Body of pancreas (tissue), 4 donors: ENCODE measurements around the gene CHRNB4. TPM values are rescaled to one million over a fixed set of nuclear protein-coding genes. Genes with fewer than 3 reads are reported as not detected.

Source experiments
- ATAC-seq: fragments of 150-250 bp; one replicate; pipeline ENCODE4 v1.9.1; 2016
- DNase-seq, 4 donors: peaks; one replicate each; pipeline ENCODE4 v3.0.0-alpha.2; 2019
- H3K27ac ChIP-seq, 4 donors: fragments of 200-600 bp; sonication (generic); 1 replicate in 3 of 4; 2 replicates in 1 of 4; pipeline versions ENCODE4 v1.5.1 to v1.6.1; 2016 to 2019; ENCODE audit warnings: mild to moderate bottlenecking in 1 of 4, mixed read lengths in 1 of 4, moderate library complexity in 1 of 4
- H3K27me3 ChIP-seq, 2 donors: fragments of 200-600 bp; sonication (generic); one replicate each; pipeline ENCODE4 v1.6.0; 2016; ENCODE audit warnings: mild to moderate bottlenecking in 1 of 2
- H3K36me3 ChIP-seq, 2 donors: fragments of 200-600 bp; sonication (generic); replicated peaks in 1 of 2; 2 replicates each; pipeline ENCODE4 v1.5.1; 2016; ENCODE audit warnings: low read depth in 2 of 2; ENCODE audit not compliant: insufficient read depth in 1 of 2
- H3K4me1 ChIP-seq: fragments of 200-600 bp; sonication (generic); one replicate; pipeline ENCODE4 v1.6.0; 2016
- H3K4me3 ChIP-seq, 2 donors: fragments of 200-600 bp; sonication (generic); 1 replicate in 1 of 2; 2 replicates in 1 of 2; pipeline ENCODE4 v1.5.1; 2016 to 2019
- H3K9me3 ChIP-seq, 3 donors: fragments of 200-600 bp; sonication (generic); 1 replicate in 2 of 3; 2 replicates in 1 of 3; pipeline ENCODE4 v1.5.1; 2016
- CTCF ChIP-seq, 7 experiments: fragments of 450-650 bp in 4 of 7; fragments of 200-600 bp in 3 of 7; sonication (generic) in 3 of 7; IDR thresholded peaks; one replicate each; pipeline ENCODE4 v1.5.1; 2016 to 2019; ENCODE audit warnings: antibody characterized with exemption in 7 of 7
- POLR2A ChIP-seq, 3 donors: fragments of 450-650 bp; IDR thresholded peaks; one replicate each; pipeline ENCODE4 v1.6.1; 2016; ENCODE audit warnings: antibody characterized with exemption in 3 of 3, mild to moderate bottlenecking in 2 of 3
- WGBS, 2 donors: methylation state at CpG; one replicate each; pipeline ENCODE4 v1.1.5; 2017; 5-methylcytosine and 5-hydroxymethylcytosine counted together
- intact Hi-C: fragments of 100-400 bp; cut with DNase I; formaldehyde crosslinking; loops from one replicate; pipeline ENCODE4 v1.15.1; 2023
- total RNA-seq, 2 donors: library from RNA; depleted of rRNA; stranded (reverse); fragments of >200 nt; gene quantifications; one replicate each; pipeline ENCODE4 v1.1.0, GENCODE V29; 2016

The CHRNB4 gene
- total RNA-seq, 2 donors from 2014 or later: not detected

- intact Hi-C loops: no loop called here
- no peak overlapping the region for H3K4me3 ChIP-seq
- ATAC-seq (no peak), DNase-seq (no peak)
- no peak overlapping the region for H3K27ac ChIP-seq
- 100% methylated on average over 1 of the region's 1 CpG for WGBS, 2 donors
- TF ChIP-seq POLR2A (IDR thresholded peaks at IDR 0.05) (no peak), CTCF (IDR thresholded peaks at IDR 0.05) (no peak)
- no peaks in the 10 kb centered on the region for H3K36me3 ChIP-seq
- H3K4me1 ChIP-seq: no peaks in the 10 kb centered on the region
- H3K27me3 ChIP-seq: no peaks in the 10 kb centered on the region
- H3K9me3 ChIP-seq: no peaks in the 10 kb centered on the region
Measured at GRCh38 chr15:78651930-78652615, 11.1 kb upstream of the CHRNB4 start.

- ATAC-seq (no peak), DNase-seq (no peak)
- TF ChIP-seq POLR2A (IDR thresholded peaks at IDR 0.05): no peak
- TF ChIP-seq CTCF (IDR thresholded peaks at IDR 0.05): no peak
- Histone ChIP-seq H3K9me3 (no peaks in the 10 kb centered on the region), H3K27me3 (no peaks in the 10 kb centered on the region), H3K4me3 (no peak overlapping the region), H3K4me1 (no peaks in the 10 kb centered on the region), H3K36me3 (no peaks in the 10 kb centered on the region), H3K27ac (no peak overlapping the region)
- 42 to 55% methylated on average over 3 of the region's 3 CpGs for WGBS, 2 donors
- intact Hi-C loops: no loop called here
Measured at GRCh38 chr15:78651007-78651406, 10.0 kb upstream of the CHRNB4 start.

GRCh38 chr15:78650022-78650421, 9.0 kb upstream of the CHRNB4 start:
- DNase-seq: no peak
- Histone ChIP-seq H3K9me3 (no peaks in the 10 kb centered on the region), H3K4me3 (no peak overlapping the region), H3K27me3 (no peaks in the 10 kb centered on the region), H3K27ac (no peak overlapping the region), H3K4me1 (no peaks in the 10 kb centered on the region), H3K36me3 (no peaks in the 10 kb centered on the region)
- intact Hi-C loops: no loop called here
- TF ChIP-seq CTCF (IDR thresholded peaks at IDR 0.05) (no peak), POLR2A (IDR thresholded peaks at IDR 0.05) (no peak)
- WGBS, 2 donors: 79 to 86% methylated on average over 4 of the region's 4 CpGs
- ATAC-seq: no peak

GRCh38 chr15:78645009-78645408, 4.0 kb upstream of the CHRNB4 start:
- no peaks in the 10 kb centered on the region for H3K9me3 ChIP-seq
- DNase-seq (no peak), ATAC-seq (no peak)
- TF ChIP-seq CTCF (IDR thresholded peaks at IDR 0.05) (no peak), POLR2A (IDR thresholded peaks at IDR 0.05) (no peak)
- H3K4me1 ChIP-seq: peaks cover 12% of the 10 kb centered on the region
- H3K36me3 ChIP-seq: no peaks in the 10 kb centered on the region
- no peaks in the 10 kb centered on the region for H3K27me3 ChIP-seq
- WGBS, 2 donors: 85 to 91% methylated on average over 4 of the region's 4 CpGs
- no peak overlapping the region for H3K27ac ChIP-seq
- intact Hi-C loops: no loop called here
- no peak overlapping the region for H3K4me3 ChIP-seq

GRCh38 chr15:78642331-78642730, 1.3 kb upstream of the CHRNB4 start:
- no peaks in the 10 kb centered on the region for H3K36me3 ChIP-seq
- intact Hi-C loops: no loop called here
- no peaks in the 10 kb centered on the region for H3K27me3 ChIP-seq
- ATAC-seq (no peak), DNase-seq (no peak)
- no peak for TF ChIP-seq POLR2A (IDR thresholded peaks at IDR 0.05)
- TF ChIP-seq CTCF (IDR thresholded peaks at IDR 0.05): no peak
- WGBS, 2 donors: 86 to 87% methylated on average over 5 of the region's 5 CpGs
- H3K9me3 ChIP-seq: no peaks in the 10 kb centered on the region
- peaks cover 12% of the 10 kb centered on the region for H3K4me1 ChIP-seq
- no peak overlapping the region for H3K27ac ChIP-seq
- no peak overlapping the region for H3K4me3 ChIP-seq
